GM23248 (cell line): ENCODE results near the gene FASTKD2. TPM values are rescaled to one million over a fixed set of nuclear protein-coding genes. Genes with fewer than 3 reads are reported as not detected.

Experiments
- DNase-seq: peaks from one replicate; pipeline ENCODE4 v3.0.0-alpha.2; 2015
- H2AFZ ChIP-seq: fragments of 200-600 bp; sonication (generic); 2 replicates; pipeline ENCODE4 v1.6.1; 2016; ENCODE audit warnings: antibody characterized with exemption
- H3F3A ChIP-seq: fragments of 200-600 bp; sonication (generic); 2 replicates; pipeline ENCODE4 v1.6.1; 2016; ENCODE audit warnings: mild to moderate bottlenecking, antibody characterized with exemption, mixed run types; ENCODE audit not compliant: insufficient read depth
- H3K27ac ChIP-seq: fragments of 200-600 bp; sonication (generic); 2 replicates; pipeline ENCODE4 v1.5.1; 2016; ENCODE audit warnings: mild to moderate bottlenecking
- H3K27me3 ChIP-seq: fragments of 200-600 bp; sonication (generic); replicated peaks from 2 replicates; pipeline ENCODE4 v1.6.1; 2016; ENCODE audit warnings: mild to moderate bottlenecking; ENCODE audit not compliant: insufficient read depth
- H3K36me3 ChIP-seq: fragments of 200-600 bp; sonication (generic); 2 replicates; pipeline ENCODE4 v1.6.1; 2016; ENCODE audit warnings: low read depth, mild to moderate bottlenecking
- H3K4me1 ChIP-seq: fragments of 200-600 bp; sonication (generic); 2 replicates; pipeline ENCODE4 v1.6.1; 2016; ENCODE audit warnings: mild to moderate bottlenecking; ENCODE audit not compliant: insufficient read depth
- H3K4me2 ChIP-seq: fragments of 200-600 bp; sonication (generic); one replicate; pipeline ENCODE4 v1.6.1; 2016; ENCODE audit warnings: mild to moderate bottlenecking; ENCODE audit not compliant: unreplicated experiment
- H3K4me3 ChIP-seq: fragments of 200-600 bp; sonication (generic); 2 replicates; pipeline ENCODE4 v1.5.1; 2016; ENCODE audit warnings: mild to moderate bottlenecking
- H3K79me2 ChIP-seq: fragments of 200-600 bp; sonication (generic); 2 replicates; pipeline ENCODE4 v1.6.1; 2016; ENCODE audit warnings: mild to moderate bottlenecking; ENCODE audit not compliant: insufficient read depth
- H3K9ac ChIP-seq: fragments of 200-600 bp; sonication (generic); 2 replicates; pipeline ENCODE4 v1.6.1; 2016; ENCODE audit warnings: mild to moderate bottlenecking
- H3K9me2 ChIP-seq: fragments of 200-600 bp; sonication (generic); 2 replicates; pipeline ENCODE4 v1.6.1; 2016; ENCODE audit warnings: mixed run types, mild to moderate bottlenecking, moderate library complexity; ENCODE audit not compliant: insufficient read depth
- H3K9me3 ChIP-seq: fragments of 200-600 bp; sonication (generic); one replicate; pipeline ENCODE4 v1.6.1; 2017; ENCODE audit warnings: low read depth
- H4K20me1 ChIP-seq: fragments of 200-600 bp; sonication (generic); 2 replicates; pipeline ENCODE4 v1.6.0; 2016; ENCODE audit not compliant: insufficient read depth
- EZH2 ChIP-seq: fragments of 200-600 bp; sonication (generic); IDR thresholded peaks from 2 replicates; pipeline ENCODE4 v1.6.1; 2018; ENCODE audit warnings: antibody characterized with exemption, mild to moderate bottlenecking; ENCODE audit not compliant: insufficient read depth, poor library complexity, severe bottlenecking
- EZH2phosphoT487 ChIP-seq: fragments of 200-600 bp; sonication (generic); IDR thresholded peaks from 2 replicates; pipeline ENCODE4 v1.6.1; 2018; ENCODE audit warnings: antibody characterized with exemption, moderate library complexity, mild to moderate bottlenecking, low read depth; ENCODE audit not compliant: insufficient read depth
- WGBS, 2 experiments: methylation state at CpG; one replicate each; pipeline ENCODE4 v1.1.6; 2015 to 2017; ENCODE audit warnings: low lambda C conversion rate in 2 of 2, low coverage in 1 of 2; ENCODE audit errors: missing lambda C conversion rate in 2 of 2; 5-methylcytosine and 5-hydroxymethylcytosine counted together
- in situ Hi-C: fragments of 300-500 bp; cut with MboI; formaldehyde crosslinking; loops from 2 replicates; pipeline ENCODE4 v1.15.0; 2020
- polyA plus RNA-seq: library from polyadenylated mRNA; unstranded; fragments of >200 nt; fragmentation: Nextera tagmentation; extraction: Ambion mirVana; gene quantifications from 2 replicates; pipeline ENCODE4 v1.2.1, GENCODE V29; 2016
- total RNA-seq: library from RNA; depleted of rRNA; stranded (reverse); fragments of >200 nt; shearing (Covaris generic); gene quantifications from 2 replicates; pipeline ENCODE4 v1.2.3, GENCODE V29; 2014; rRNA removed

The FASTKD2 gene
- total RNA-seq, result 27.2 and 38.4 TPM in 2 replicates
- polyA plus RNA-seq, result 28.3 and 29.3 TPM in 2 replicates

- Histone ChIP-seq H3K4me2 (peak within 1 kb of the TSS; percentile 91), H3K79me2 (peaks cover 45% of the 10 kb centered on the region), H3K9me3 (no peaks in the 10 kb centered on the region), H4K20me1 (no peaks in the 10 kb centered on the region), H3K4me3 (peak within 1 kb of the TSS; percentile 99), H3K9ac (peak within 1 kb of the TSS; percentile 99), H3K27me3 (no peaks in the 10 kb centered on the region), H2AFZ (peak within 1 kb of the TSS; percentile 98), H3K36me3 (0 out of 2 replicates have a peak, but pooled peaks cover 6% of the 10 kb centered on the region), H3F3A (no peaks in the 10 kb centered on the region), H3K4me1 (peaks cover 9% of the 10 kb centered on the region), H3K9me2 (no peaks in the 10 kb centered on the region), H3K27ac (peak within 1 kb of the TSS; percentile 98)
- WGBS, 2 experiments, result 0 to 1% methylated on average over 46 of the region's 46 CpGs
- in situ Hi-C loops, result no loop called here
- DNase-seq, result peak; percentile 100
- no peak for TF ChIP-seq EZH2
Observed at GRCh38 chr2:206765242-206766056, at the start of gene FASTKD2, which contains the start of gene MDH1B. Gene FASTKD2 (plus strand): TSS chr2:206765606. CDS start chr2:206766694, 1,088 bp downstream. Gene MDH1B (minus strand): TSS chr2:206765328. CDS start chr2:206765271, 57 bp downstream.

GRCh38 chr2:206716623-206717022, 48.8 kb upstream of the FASTKD2 start:
- WGBS, 2 experiments, result 48 to 55% methylated on average over 3 of the region's 3 CpGs
- DNase-seq, result no peak
- H3K27me3 ChIP-seq, result peaks cover 4% of the 10 kb centered on the region; the same call in 1 of the 2 replicates
- no peak overlapping the region for H3K9ac ChIP-seq
- H3K4me3 ChIP-seq, result no peak overlapping the region
- H3K4me2 ChIP-seq, result no peak overlapping the region
- no peaks in the 10 kb centered on the region for H3K36me3 ChIP-seq
- no peaks in the 10 kb centered on the region for H3K9me2 ChIP-seq
- H3K79me2 ChIP-seq, result no peaks in the 10 kb centered on the region
- in situ Hi-C loops, result no loop called here
- no peaks in the 10 kb centered on the region for H3K9me3 ChIP-seq
- no peaks in the 10 kb centered on the region for H3K4me1 ChIP-seq
- no peak overlapping the region for H3K27ac ChIP-seq
- no peaks in the 10 kb centered on the region for H3F3A ChIP-seq
- no peaks in the 10 kb centered on the region for H4K20me1 ChIP-seq
- H2AFZ ChIP-seq, result no peak overlapping the region
- no peak for TF ChIP-seq EZH2phosphoT487
- TF ChIP-seq EZH2, result no peak

GRCh38 chr2:206718296-206718695, 47.1 kb upstream of the FASTKD2 start, which contains the start of gene DYTN:
Gene DYTN (minus strand): TSS chr2:206718396. CDS start chr2:206718279, 117 bp downstream.
- Histone ChIP-seq H3K9ac (no peak within 1 kb of the TSS), H3K9me3 (no peaks in the 10 kb centered on the region), H3K36me3 (no peaks in the 10 kb centered on the region), H3K9me2 (no peaks in the 10 kb centered on the region), H2AFZ (no peak within 1 kb of the TSS), H3K4me2 (no peak within 1 kb of the TSS), H3K27ac (no peak within 1 kb of the TSS), H3K27me3 (peaks cover 4% of the 10 kb centered on the region; the same call in 1 of the 2 replicates), H3K4me1 (no peaks in the 10 kb centered on the region), H4K20me1 (no peaks in the 10 kb centered on the region), H3K79me2 (no peaks in the 10 kb centered on the region), H3K4me3 (no peak within 1 kb of the TSS), H3F3A (no peaks in the 10 kb centered on the region)
- 23 to 29% methylated on average over 1 of the region's 1 CpG for WGBS, 2 experiments
- in situ Hi-C loops, result no loop called here
- DNase-seq, result no peak
- TF ChIP-seq EZH2 (no peak), EZH2phosphoT487 (no peak)

- WGBS, 2 experiments, result 62 to 63% methylated on average over 4 of the region's 4 CpGs
- Histone ChIP-seq H3K4me3 (no peak overlapping the region), H3F3A (no peaks in the 10 kb centered on the region), H3K9me2 (no peaks in the 10 kb centered on the region), H4K20me1 (no peaks in the 10 kb centered on the region), H3K36me3 (no peaks in the 10 kb centered on the region), H3K9ac (no peak overlapping the region), H3K79me2 (no peaks in the 10 kb centered on the region), H3K27ac (no peak overlapping the region), H3K9me3 (no peaks in the 10 kb centered on the region), H3K4me2 (no peak overlapping the region), H3K4me1 (no peaks in the 10 kb centered on the region), H2AFZ (no peak overlapping the region), H3K27me3 (peaks cover 4% of the 10 kb centered on the region; the same call in 1 of the 2 replicates)
- DNase-seq, result no peak
- TF ChIP-seq EZH2phosphoT487, result no peak
- no peak for TF ChIP-seq EZH2
- in situ Hi-C loops, result no loop called here
Observed at GRCh38 chr2:206721256-206721920, 44.0 kb upstream of the FASTKD2 start.
